ENCODE measurements around the gene CST8.

Gene CST8

DNA sequence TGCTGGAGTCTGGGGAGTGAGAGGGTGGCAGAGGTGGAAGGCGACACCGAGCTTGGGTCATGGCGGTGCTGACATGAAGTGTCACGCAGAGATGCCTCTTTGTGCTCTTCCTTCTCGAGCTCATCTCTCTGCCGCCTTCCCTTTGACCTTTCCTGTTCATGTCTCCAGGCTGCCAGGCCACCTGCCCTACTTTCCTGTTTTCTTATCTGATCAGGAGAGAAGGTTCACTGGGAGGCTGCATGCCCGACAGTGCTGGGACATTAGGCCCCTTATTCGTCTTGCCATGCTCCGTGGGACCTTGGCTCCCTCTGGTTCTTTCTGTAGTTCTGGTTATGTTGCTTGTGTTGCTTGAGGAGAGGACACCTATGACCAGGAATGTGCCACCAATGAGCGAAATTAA is 33.2 kb downstream of the CST8 start:
- DNase-seq, result no peak

DNA sequence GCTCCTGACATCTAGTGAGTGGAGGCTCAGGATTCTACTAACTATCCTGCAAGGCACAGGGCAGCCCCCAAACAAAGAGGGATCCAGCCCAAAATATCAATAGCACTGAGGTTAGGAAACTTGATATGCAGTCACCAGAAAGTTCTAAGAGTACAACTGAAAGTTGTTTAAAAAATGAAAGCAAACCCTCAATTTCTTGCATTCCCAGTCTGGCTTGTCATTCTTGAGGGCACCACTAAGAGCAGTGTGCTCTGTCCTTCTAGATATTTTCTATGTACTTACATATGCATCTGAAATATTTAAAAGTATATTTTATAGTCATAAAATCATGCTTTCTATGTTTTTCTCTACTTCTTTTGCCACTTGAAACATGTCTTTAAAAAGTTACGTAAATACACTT is 35.9 kb downstream of the CST8 start:
- DNase-seq, result no peak

DNA sequence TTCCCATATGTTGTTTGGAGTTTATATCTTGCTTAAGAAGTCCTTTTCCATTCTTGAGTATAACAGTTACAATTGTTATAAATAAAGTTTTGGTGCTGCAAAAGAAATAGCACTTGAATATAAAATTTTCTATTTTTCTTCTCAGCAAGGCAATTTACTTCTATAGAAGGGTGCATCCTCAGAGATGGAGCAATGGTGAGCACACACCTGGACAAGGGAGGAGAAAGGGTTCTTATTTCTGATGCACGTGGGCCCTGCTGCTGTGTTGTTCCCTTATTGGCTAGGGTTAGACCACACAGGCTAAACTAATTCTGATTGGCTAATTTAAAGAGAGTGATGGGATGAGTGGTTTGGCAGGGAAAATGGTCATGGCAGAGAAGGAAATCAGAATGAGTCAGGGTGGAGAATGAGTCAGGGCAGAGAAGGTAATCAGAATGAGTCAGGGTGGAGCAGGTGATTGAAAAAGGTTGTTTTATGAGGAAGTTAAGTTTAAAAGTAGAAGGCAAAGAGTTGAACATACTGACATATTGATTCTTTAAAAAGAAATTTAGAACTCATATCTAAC is 38.0 kb downstream of the CST8 start:
- no peak for DNase-seq

DNA sequence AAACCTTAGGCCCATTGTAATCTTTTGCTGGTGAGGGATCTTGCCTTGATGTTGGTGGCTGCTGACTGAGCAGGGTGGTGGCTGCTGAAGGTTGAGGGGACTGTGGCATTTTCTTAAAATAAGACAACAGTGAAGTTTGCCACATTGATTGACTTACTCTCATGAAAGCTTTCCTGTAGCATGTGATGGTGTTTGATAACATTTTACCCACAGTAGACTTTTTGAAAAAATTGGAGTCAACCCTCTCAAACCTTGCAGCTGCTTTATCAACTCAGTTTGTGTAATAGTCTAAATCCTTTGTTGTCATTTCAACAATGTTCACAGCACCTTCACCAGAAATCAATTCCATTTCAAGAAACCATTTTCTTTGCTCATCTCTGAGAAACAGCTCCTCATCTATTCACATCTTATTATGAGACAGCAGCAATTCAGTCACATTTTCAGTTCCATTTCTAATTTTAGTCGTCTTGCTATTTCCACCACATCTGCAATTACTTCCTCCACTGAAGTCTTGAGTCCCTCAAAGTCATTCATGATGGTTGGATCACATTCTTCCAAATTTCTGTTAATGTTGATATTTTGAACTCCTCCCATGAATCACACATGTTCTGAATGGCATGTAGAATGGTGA is 40.1 kb downstream of the CST8 start:
- no peak for DNase-seq

DNA sequence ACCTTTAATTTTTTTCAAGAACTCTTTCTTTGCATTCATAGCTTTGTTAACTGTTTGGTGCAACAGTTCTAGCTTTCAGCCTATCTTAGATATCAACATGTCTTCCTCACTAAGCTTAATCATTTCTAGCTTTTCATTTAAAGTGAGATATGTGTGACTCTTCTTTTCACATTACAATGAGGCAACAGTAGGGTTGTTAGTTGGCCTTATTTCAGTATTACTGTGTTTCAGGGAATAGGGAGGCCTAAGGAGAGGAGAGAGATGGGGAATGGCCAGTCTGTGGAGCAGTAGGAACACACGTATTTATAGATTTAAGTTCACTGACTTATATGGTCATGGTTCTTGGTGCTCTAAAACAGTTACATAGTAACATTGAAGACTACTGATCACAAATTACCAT is 41.6 kb downstream of the CST8 start:
- DNase-seq, result no peak

DNA sequence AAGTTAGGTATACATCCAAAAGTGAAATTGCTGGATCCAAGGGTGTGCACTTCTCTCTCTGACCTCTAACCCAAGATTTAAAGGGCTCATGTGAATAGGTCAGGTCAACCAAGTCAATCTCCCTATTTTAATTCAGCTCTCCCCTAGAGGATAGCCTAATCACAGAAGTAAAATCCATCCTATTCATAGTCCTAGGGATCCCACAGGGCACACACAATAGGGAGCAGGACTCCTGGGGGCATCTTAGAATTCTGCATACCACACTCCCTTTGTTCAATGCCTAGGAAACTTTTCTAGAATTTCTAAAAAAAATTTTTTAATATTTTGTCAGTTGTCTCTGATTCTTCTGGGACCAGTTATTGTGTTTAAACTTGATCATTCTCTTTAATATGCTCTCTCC is 42.2 kb downstream of the CST8 start:
- DNase-seq, result no peak

DNA sequence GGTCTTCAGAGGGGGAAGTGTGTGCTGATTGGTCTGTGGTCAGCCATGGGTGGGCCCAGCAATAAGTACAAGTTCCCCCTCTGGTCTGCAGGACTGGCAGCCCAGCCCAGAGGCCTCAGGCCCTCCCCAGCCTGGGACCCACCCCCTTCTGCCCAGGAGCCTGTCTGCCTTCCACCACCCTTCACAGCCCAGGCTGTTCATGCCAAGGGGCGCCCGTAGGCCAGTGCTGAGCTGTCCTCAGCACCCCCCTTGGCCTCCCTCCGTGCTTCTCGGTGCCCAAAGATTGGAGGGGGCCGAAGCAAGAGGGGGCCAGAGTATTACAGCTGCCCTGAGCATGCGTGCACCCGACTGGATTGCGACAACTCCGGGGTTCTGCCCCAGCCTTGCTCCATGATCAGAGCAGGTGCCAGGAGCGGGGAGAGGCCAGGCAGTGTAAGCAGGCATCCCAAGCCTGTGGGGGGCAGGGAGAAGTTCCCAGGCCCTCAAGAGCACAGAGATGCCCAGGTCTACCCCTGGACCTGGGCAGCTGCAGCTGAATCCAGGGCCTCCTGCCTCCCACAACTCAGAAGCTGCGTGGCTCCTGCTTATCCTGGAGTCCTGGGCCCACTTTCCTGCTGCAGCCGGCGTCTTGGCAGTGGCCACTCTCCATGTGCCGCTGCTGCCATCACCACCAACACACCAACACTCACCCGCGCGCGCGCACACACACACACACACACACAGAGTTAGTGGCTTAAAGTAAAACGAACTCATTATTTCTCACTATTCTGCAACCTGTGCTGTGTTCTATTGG is 44.1 kb downstream of the CST8 start:
- no peak for DNase-seq

DNA sequence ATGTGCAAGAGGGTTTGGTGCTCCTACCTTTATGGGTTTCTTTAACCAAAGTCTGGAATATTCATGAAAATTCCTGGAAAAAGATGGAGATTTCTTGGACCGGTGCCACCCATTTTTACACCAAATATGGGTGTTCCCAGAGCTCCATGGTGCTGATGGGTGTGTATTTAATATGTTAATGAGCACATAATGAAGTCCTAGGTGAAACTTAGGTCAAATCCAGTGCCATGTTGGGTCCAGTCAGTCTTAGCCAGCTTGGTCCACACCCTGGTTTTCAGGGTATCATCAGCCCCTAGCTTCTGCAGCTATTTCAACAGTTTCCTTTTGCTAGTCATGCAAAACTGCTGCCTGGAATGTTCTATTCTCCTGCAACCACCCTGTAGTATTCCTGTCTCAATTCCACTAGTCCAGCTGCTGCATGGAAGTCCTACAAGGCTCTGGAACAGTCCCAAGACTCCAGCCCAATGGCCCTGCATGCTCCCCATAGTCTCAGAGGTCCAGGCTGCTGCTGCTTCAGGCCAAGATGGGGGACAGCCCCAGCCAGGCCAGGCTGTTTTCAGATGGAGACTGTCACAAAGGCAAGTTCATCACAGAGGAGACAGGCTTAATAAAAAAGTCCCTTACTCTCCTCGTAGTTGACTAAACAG is 45.5 kb downstream of the CST8 start:
- DNase-seq, result no peak

DNA sequence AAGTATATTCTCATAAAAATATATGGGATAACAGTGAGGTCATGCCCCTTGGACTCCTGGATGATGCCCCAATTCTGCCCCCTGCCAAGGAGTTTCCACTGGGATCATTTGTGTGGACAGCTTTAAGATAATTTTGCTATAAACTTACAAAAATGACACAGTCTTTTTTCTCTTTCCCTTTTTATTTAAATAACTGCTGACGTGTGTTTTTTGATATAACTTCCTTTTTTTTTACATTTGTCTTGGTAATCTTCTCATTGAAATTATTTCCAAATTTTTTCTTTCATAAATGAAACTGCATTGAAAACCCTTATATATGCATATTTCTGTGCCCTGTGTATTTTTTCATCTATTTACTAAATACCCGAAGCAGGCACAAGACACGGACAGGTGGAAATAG is 46.1 kb downstream of the CST8 start:
- no peak for DNase-seq

DNA sequence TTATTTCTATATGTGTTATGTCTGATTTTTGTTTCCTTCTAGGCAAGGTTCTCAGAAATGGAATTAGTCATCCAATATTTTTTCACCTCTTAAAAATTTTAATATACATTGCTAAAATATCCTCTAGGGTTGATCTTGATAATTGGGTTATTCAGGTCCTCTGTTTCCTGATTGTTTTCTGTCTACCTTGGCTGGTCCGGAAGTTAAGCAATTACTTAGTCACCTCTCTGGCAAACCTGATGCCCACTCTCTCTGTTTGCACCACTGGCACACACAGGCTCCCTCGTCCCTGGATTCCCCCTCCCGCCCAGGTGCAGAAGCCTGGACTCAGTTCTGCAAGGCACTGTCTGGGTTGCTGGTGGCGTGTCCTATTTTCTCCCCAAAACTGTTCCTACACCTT is 49.7 kb downstream of the CST8 start:
- DNase-seq, result no peak

DNA sequence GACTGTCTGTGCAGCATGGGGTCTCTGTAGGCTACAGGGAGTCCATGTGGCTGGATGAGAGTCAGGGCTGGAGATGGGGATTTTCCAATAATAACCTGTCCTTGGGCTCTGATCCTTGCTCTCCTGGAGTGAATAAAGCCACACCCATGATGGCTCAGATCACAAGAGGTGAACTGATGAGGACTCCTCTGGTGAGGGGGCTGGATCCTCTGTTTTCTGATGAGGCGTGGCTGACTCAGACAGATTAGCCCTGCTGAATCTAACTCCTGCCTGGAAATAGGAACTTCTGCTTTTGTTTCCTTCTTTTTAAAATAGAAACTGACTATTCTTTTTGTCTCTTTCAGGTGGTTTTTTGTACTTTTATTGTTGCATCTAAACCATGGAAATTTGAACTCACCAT is 50.4 kb downstream of the CST8 start:
- DNase-seq, result no peak

DNA sequence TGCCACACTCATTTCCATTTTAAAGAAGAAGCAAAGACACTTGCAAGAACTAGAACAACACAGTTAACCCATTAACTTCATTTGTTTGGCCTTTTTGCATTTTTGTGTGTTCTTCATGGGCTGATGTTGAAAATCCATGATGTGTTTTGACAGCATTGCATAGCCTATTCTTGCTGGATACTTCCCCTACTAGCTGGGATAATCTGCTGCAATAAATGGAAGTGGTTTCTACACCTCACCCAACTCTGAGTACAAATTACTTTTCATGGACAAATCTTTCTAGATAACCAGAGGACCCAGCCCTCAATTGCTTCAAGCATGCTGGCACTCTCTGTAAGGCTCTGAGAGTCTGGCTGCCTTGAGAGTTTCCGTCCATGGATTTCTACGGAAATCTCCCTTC is 50.9 kb downstream of the CST8 start:
- no peak for DNase-seq

DNA sequence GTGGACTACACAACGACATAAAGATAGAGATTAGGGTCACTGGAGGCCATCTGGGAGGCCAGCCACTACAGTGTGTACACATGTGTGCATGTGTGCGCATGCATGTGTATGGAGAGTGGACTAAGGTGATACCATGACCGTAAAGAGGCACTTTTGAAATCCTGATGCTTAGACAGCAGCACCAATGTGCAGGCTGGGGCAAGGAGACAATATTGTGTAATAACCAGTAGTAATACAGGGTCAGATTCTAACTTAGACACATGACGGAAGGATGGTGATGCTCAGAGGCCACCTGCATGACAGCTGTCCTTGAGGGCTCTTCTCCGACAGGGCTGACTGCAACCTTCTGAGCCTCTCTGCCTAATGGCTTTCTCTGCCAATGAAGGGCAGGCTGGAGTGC is 51.9 kb downstream of the CST8 start:
- no peak for DNase-seq

DNA sequence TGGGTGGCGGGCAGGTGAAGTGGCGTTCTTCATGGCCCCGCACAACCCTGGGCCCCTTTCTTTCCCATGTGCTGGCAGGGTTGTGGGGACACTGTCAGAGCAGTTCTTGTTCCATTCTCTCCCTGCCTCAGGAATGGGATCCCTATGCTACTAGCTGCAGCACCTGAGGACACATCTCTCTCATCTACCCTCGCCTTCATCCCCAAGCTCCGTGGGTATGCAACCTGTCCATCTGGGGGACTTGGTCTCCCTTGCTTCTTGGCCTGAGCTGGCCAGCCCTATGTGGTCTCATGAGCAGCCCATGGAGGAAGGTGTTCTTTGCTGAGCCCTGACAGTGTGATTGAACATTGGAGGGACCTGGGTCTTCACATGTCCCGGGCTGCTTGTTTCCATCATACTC is 53.2 kb downstream of the CST8 start:
- DNase-seq, result no peak

All from NCI-H187 treated with DMSO at 0.1 percent for 48 hours (cell line).